ENCODE measurements around the gene BORCS6. TPM values are rescaled to one million over a fixed set of nuclear protein-coding genes. Genes with fewer than 3 reads are reported as not detected.
A peak's percentile ranks its signal among the peaks of the same experiment; 100 is the strongest.

The BORCS6 gene
- polyA plus RNA-seq, 3 donors from 2014 or later: 24.0 to 38.8 (median 27.5) TPM

GRCh38 chr17:8144401-8145231 is 45.4 kb downstream of the BORCS6 start:
- no peaks in the 10 kb centered on the region for H3K9me3 Mint-ChIP-seq
- H3K4me1 Mint-ChIP-seq: peaks cover 5% of the 10 kb centered on the region in 2 donors
- H3K36me3 Mint-ChIP-seq: peaks cover 6 to 31% (median 12%) of the 10 kb centered on the region in 3 donors
- no peak for DNase-seq
- H3K4me3 Mint-ChIP-seq: peak overlapping the region in 1 of 5 donors; percentile 17
- no peak overlapping the region for H3K27ac Mint-ChIP-seq
- H3K27me3 Mint-ChIP-seq (ENCODE audit: low read depth in 3 of 3): peaks cover 46 to 48% (median 48%) of the 10 kb centered on the region in 3 donors

- Mint-ChIP-seq H3K27ac (peak overlapping the region in 1 of 6 donors; percentile 78), H3K4me3 (peak overlapping the region in 1 of 5 donors; percentile 17), H3K9me3 (no peaks in the 10 kb centered on the region)
Observed at GRCh38 chr17:8143581-8144400, 46.2 kb downstream of the BORCS6 start.

GRCh38 chr17:8142887-8143580 is 46.9 kb downstream of the BORCS6 start:
- Mint-ChIP-seq H3K4me3 (no peak overlapping the region), H3K4me1 (peaks cover 0 to 2% of the 10 kb centered on the region in 2 donors), H3K9me3 (no peaks in the 10 kb centered on the region), H3K36me3 (peaks cover 6 to 23% (median 12%) of the 10 kb centered on the region in 3 donors), H3K27ac (peak overlapping the region in 1 of 6 donors; percentile 78), H3K27me3 (ENCODE audit: low read depth in 3 of 3) (peaks cover 36 to 39% (median 37%) of the 10 kb centered on the region in 3 donors)
- peak in 1 of 3 donors; percentile 7 for DNase-seq

More at GRCh38 chr17:8143581-8144400, 46.2 kb downstream of the BORCS6 start:
- peaks cover 41 to 45% (median 42%) of the 10 kb centered on the region in 3 donors for H3K27me3 Mint-ChIP-seq (ENCODE audit: low read depth in 3 of 3)
- peaks cover 0 to 2% of the 10 kb centered on the region in 2 donors for H3K4me1 Mint-ChIP-seq
- DNase-seq: peak in 1 of 3 donors; percentile 23
- H3K36me3 Mint-ChIP-seq: peaks cover 6 to 28% (median 12%) of the 10 kb centered on the region in 3 donors

GRCh38 chr17:8142158-8142886 is 47.7 kb downstream of the BORCS6 start:
- Mint-ChIP-seq H3K27me3 (ENCODE audit: low read depth in 3 of 3) (peaks cover 32 to 35% (median 35%) of the 10 kb centered on the region in 3 donors), H3K4me3 (no peak overlapping the region), H3K9me3 (no peaks in the 10 kb centered on the region), H3K4me1 (peaks cover 0 to 2% of the 10 kb centered on the region in 2 donors), H3K36me3 (peaks cover 6 to 19% (median 8%) of the 10 kb centered on the region in 3 donors), H3K27ac (peak overlapping the region in 1 of 6 donors; percentile 22)
- DNase-seq: peak in 1 of 3 donors; percentile 11

- H3K27me3 Mint-ChIP-seq (ENCODE audit: low read depth in 3 of 3): peaks cover 31 to 36% (median 32%) of the 10 kb centered on the region in 3 donors
- DNase-seq: no peak
- peak overlapping the region in 1 of 6 donors; percentile 45 for H3K27ac Mint-ChIP-seq
- peaks cover 0 to 1% of the 10 kb centered on the region in 2 donors for H3K4me1 Mint-ChIP-seq
- H3K9me3 Mint-ChIP-seq: no peaks in the 10 kb centered on the region
- peaks cover 3 to 15% (median 5%) of the 10 kb centered on the region in 3 donors for H3K36me3 Mint-ChIP-seq
- H3K4me3 Mint-ChIP-seq: no peak overlapping the region
Observed at GRCh38 chr17:8141741-8142140, 48.2 kb downstream of the BORCS6 start.

- H3K27ac Mint-ChIP-seq: peak overlapping the region in 2 of 6 donors; percentile 53 to 63
- no peak for DNase-seq
- H3K36me3 Mint-ChIP-seq: peaks cover 0 to 8% (median 3%) of the 10 kb centered on the region in 3 donors
- no peaks in the 10 kb centered on the region for H3K9me3 Mint-ChIP-seq
- H3K27me3 Mint-ChIP-seq (ENCODE audit: low read depth in 3 of 3): peaks cover 27 to 31% (median 30%) of the 10 kb centered on the region in 3 donors
- H3K4me3 Mint-ChIP-seq: no peak overlapping the region
- H3K4me1 Mint-ChIP-seq: peaks cover 0 to 1% of the 10 kb centered on the region in 2 donors
Observed at GRCh38 chr17:8141045-8141444, 48.9 kb downstream of the BORCS6 start.

- no peak for DNase-seq
- Mint-ChIP-seq H3K36me3 (peaks cover 0 to 7% (median 3%) of the 10 kb centered on the region in 3 donors), H3K4me1 (peaks cover 0 to 1% of the 10 kb centered on the region in 2 donors), H3K4me3 (no peak overlapping the region), H3K27ac (peak overlapping the region in 2 of 6 donors; percentile 40 to 68), H3K27me3 (ENCODE audit: low read depth in 3 of 3) (peaks cover 27 to 31% (median 29%) of the 10 kb centered on the region in 3 donors), H3K9me3 (no peaks in the 10 kb centered on the region)
Observed at GRCh38 chr17:8140065-8141029, 49.6 kb downstream of the BORCS6 start.

- Mint-ChIP-seq H3K36me3 (peaks cover 0 to 3% (median 3%) of the 10 kb centered on the region in 3 donors), H3K9me3 (no peaks in the 10 kb centered on the region), H3K4me1 (peaks cover 0 to 1% of the 10 kb centered on the region in 2 donors), H3K4me3 (no peak overlapping the region), H3K27ac (no peak overlapping the region), H3K27me3 (ENCODE audit: low read depth in 3 of 3) (peaks cover 17 to 27% (median 22%) of the 10 kb centered on the region in 3 donors)
- peak; percentile 93 to 98 (median 98) for DNase-seq
Observed at GRCh38 chr17:8138672-8139371, 51.2 kb downstream of the BORCS6 start.

GRCh38 chr17:8138374-8138671 is 51.7 kb downstream of the BORCS6 start:
- no peak overlapping the region for H3K27ac Mint-ChIP-seq
- H3K36me3 Mint-ChIP-seq: peaks cover 0 to 3% (median 0%) of the 10 kb centered on the region in 3 donors
- H3K9me3 Mint-ChIP-seq: no peaks in the 10 kb centered on the region
- H3K4me1 Mint-ChIP-seq: peaks cover 0 to 1% of the 10 kb centered on the region in 2 donors
- no peak for DNase-seq
- H3K27me3 Mint-ChIP-seq (ENCODE audit: low read depth in 3 of 3): peaks cover 12 to 23% (median 22%) of the 10 kb centered on the region in 3 donors
- no peak overlapping the region for H3K4me3 Mint-ChIP-seq
